ENCODE results near the gene CELSR3. TPM values are rescaled to one million over a fixed set of nuclear protein-coding genes. Genes with fewer than 3 reads are reported as not detected.

The CELSR3 gene
- total RNA-seq, 3 donors from 2014 or later = 1.1 to 2.7 (median 2.3) TPM

DNA sequence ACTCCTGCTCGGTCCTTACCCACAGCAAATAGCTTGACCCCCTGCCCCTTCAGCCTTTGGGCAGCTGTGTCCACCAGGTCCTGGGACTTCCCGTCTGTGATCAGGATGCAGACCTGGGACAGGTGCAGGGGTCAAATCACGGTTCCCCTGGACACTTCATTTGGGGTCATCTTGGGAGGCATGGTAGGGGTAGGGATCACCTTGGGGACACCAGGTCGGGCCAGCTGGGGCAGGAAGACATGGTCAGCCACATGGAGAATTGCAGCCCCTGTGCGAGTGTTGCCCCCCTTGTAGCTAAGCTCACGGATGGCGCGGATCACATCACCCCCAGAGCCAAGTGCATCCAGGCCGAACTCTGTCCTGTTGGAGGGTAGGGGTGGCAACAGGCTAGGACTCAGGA, 69.3 kb downstream of the CELSR3 start:
- intact Hi-C loops (cut with DNase I, micrococcal nuclease) = no loop called here
- no peak for ATAC-seq
- Histone ChIP-seq H3K9me3 (no peaks in the 10 kb centered on the region), H3K36me3 (ENCODE audit: low read depth) (no peaks in the 10 kb centered on the region), H3K4me3 (no peak overlapping the region), H3K4me1 (ENCODE audit: low read depth) (peaks cover 15% of the 10 kb centered on the region)
- DNase-seq = no peak
- TF ChIP-seq, protein P1, sequence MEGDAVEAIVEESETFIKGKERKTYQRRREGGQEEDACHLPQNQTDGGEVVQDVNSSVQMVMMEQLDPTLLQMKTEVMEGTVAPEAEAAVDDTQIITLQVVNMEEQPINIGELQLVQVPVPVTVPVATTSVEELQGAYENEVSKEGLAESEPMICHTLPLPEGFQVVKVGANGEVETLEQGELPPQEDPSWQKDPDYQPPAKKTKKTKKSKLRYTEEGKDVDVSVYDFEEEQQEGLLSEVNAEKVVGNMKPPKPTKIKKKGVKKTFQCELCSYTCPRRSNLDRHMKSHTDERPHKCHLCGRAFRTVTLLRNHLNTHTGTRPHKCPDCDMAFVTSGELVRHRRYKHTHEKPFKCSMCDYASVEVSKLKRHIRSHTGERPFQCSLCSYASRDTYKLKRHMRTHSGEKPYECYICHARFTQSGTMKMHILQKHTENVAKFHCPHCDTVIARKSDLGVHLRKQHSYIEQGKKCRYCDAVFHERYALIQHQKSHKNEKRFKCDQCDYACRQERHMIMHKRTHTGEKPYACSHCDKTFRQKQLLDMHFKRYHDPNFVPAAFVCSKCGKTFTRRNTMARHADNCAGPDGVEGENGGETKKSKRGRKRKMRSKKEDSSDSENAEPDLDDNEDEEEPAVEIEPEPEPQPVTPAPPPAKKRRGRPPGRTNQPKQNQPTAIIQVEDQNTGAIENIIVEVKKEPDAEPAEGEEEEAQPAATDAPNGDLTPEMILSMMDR (IDR thresholded peaks at IDR 0.05) = no peak

DNA sequence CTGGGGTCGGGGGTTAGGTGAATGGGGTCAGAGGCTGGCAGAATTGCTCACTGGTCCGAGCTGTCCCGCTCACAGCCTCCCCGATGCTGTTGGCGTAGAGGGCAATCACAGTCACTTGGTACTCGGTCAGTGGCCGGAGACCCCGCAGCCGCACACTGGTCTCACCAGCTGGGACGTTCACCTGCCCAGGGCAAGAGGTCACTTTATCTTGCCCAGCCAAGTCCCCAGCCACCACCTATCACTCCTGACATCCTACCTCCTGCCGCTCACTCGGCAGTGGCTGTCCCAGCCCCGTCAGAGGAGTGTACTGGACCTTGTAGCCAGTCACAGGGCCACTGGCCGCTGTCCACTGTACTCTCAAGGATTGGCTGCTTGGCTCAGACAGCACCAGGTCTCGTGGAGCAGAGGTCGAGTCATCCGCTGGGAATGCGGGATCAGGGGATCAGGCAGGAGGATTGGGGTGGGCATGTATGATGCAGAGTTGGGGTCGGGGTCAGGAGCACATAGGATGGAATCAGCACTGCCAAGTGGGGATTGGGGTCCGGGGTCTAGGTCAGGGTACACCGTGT, 70.1 kb downstream of the CELSR3 start:
- TF ChIP-seq, protein P1 (IDR thresholded peaks at IDR 0.05) = no peak
- intact Hi-C loops (cut with DNase I, micrococcal nuclease) = no loop called here
- no peaks in the 10 kb centered on the region for H3K36me3 ChIP-seq (ENCODE audit: low read depth)
- H3K9me3 ChIP-seq = no peaks in the 10 kb centered on the region
- H3K4me3 ChIP-seq = no peak overlapping the region
- H3K4me1 ChIP-seq (ENCODE audit: low read depth) = peaks cover 15% of the 10 kb centered on the region
- DNase-seq = no peak
- ATAC-seq = no peak

DNA sequence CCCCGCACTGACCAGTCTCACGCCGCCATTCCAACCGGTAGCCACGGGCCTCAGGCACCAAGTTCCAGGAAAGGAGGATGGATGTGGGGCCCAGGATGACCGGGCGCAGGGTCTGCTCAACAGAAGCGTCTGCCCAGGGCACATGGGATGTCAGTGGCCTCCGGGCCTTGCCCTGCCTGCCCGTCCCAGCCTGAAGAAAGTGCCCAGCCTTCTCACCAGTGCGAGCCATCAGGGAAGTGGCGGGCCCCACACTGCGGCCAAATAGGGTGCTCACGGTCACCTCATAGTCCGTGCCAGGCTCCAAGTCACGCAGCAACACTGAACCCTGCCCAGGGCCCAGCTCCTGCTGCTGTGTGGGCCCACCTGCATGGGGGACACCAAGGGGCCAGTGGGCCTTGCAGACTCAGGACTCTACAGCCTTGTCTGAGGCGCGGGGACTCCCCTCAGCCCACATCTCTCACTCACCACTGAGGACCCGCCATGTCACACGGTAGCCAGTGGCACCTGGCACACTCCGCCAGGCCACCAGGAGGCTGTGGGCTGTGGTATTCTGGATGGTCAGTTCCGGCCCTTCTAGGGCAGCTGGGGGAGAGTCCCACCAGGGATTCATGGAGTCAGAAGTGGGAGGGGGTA, 70.7 kb downstream of the CELSR3 start:
- intact Hi-C loops (cut with DNase I, micrococcal nuclease) = no loop called here
- ATAC-seq (no peak), DNase-seq (no peak)
- H3K36me3 ChIP-seq (ENCODE audit: low read depth) = no peaks in the 10 kb centered on the region
- H3K4me3 ChIP-seq = no peak overlapping the region
- H3K4me1 ChIP-seq (ENCODE audit: low read depth) = peaks cover 15% of the 10 kb centered on the region
- H3K9me3 ChIP-seq = no peaks in the 10 kb centered on the region
- TF ChIP-seq, protein P1 (IDR thresholded peaks at IDR 0.05) = no peak

DNA sequence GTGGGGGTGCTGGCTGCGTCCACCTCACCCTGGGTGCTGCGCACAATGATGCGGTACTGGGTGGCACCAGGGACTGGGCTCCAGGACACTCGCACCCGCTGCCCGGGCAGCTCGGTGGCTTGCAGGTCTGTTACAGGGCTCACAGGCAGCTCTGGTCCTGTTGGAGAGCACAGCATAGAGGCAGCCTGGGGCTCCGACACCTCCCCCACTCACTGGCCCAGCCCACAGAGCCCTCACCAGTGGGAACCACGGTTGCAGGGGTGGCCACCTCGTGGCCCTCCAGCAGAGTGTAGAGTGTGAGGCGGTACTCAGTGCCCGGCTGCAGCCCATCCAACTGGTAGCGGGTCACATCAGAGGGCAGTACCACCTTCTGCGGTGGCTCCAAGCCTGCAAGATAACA, 71.2 kb downstream of the CELSR3 start:
- intact Hi-C loops (cut with DNase I, micrococcal nuclease) = no loop called here
- H3K9me3 ChIP-seq = no peaks in the 10 kb centered on the region
- no peaks in the 10 kb centered on the region for H3K36me3 ChIP-seq (ENCODE audit: low read depth)
- DNase-seq (no peak), ATAC-seq (no peak)
- TF ChIP-seq, protein P1 (IDR thresholded peaks at IDR 0.05) = no peak
- peaks cover 15% of the 10 kb centered on the region for H3K4me1 ChIP-seq (ENCODE audit: low read depth)
- no peak overlapping the region for H3K4me3 ChIP-seq

DNA sequence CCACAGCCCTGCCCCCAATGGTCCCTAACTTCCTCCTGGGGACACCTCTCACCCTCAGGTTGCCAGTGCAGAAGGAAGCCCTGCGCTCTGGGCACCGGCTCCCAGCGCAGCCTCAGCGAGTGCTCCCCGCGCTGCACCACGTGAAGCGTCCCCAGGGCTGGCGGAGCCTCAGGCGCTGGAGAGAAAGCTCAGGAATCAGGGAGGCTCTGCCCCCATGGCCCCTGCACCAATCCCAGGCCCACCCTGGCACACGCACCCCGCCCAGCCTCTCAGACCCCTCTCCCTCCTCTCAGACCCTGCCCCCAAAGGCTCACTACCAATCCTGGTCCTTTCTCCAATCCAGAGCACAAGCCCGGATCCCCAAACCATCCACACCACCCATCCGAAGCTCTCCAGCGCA, 74.5 kb downstream of the CELSR3 start:
- Histone ChIP-seq H3K36me3 (ENCODE audit: low read depth) (no peaks in the 10 kb centered on the region), H3K4me1 (ENCODE audit: low read depth) (no peaks in the 10 kb centered on the region), H3K4me3 (no peak overlapping the region), H3K9me3 (no peaks in the 10 kb centered on the region)
- TF ChIP-seq, protein P1 (IDR thresholded peaks at IDR 0.05) = no peak
- DNase-seq = no peak
- intact Hi-C loops (cut with DNase I, micrococcal nuclease) = no loop called here
- ATAC-seq = no peak

All from mucosa of descending colon (tissue), 3 donors.